ENCODE measurements around the gene RFT1. TPM values are rescaled to one million over a fixed set of nuclear protein-coding genes. Genes with fewer than 3 reads are reported as not detected.

Gene RFT1
- total RNA-seq, 4 donors from 2014 or later, result 6.8 to 10.3 (median 9.0) TPM

DNA sequence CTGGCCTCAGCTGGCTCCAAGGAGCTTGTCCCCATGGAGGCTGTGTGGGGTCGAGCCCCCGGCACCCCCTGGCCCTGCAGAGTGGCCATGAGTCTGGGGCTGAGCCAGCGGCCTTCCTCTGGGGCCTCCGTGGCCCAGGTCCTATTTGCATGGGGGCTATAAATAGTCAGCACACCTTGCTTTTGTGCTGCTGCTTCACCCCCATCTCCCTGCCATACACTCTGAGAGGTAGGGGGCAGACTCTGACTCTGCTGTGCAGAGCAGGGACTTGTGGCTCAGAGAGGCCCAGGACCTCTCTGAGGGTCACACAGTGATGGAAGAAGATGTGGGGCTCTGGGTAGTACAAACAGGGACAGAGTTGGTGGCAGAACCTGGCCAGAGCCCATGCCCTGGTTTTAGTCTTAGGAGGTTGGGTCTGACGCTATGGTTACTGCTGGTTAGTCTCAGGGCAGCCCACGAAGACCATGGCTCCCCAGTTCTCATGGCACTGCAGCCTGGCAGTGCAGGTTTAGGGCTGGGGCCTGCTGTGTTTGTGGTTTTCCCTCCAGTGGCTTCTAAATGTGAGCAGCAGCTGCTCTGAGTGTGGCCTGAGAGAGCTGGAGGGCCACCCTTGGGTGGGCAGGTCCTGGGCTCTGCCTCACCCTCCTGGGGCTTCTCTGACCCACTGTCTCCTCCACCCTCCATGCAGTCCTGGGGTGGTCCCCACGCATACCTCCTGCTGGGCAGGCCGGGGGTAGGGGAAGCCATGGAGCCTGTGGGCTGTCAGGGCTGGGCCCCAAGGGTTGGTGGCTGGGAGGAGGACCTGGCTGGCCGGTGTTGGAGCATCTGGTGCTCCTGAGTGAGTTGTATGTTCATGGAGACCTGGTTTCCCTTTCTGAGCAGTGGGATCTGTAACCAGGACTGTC is 44.4 kb upstream of the RFT1 start:
- no peak for DNase-seq (ENCODE audit: extremely low spot score)
- no peak overlapping the region for H3K4me3 ChIP-seq
- WGBS, result 81% methylated on average over 9 of the region's 9 CpGs
- peaks cover 0 to 40% (median 23%) of the 10 kb centered on the region in 4 donors for H3K4me1 ChIP-seq
- peaks cover 4 to 33% (median 29%) of the 10 kb centered on the region in 4 donors for H3K36me3 ChIP-seq
- intact Hi-C loops (cut with DNase I), result no loop called here
- H3K9me3 ChIP-seq, result no peaks in the 10 kb centered on the region
- no peaks in the 10 kb centered on the region for H3K27me3 ChIP-seq
- H3K27ac ChIP-seq (replicated peaks in 1 of 4), result no peak overlapping the region
- no peak for TF ChIP-seq POLR2A (IDR thresholded peaks at IDR 0.05; ENCODE audit: low read depth)
- no peak for TF ChIP-seq EP300 (IDR thresholded peaks at IDR 0.05)
- TF ChIP-seq, protein P1, sequence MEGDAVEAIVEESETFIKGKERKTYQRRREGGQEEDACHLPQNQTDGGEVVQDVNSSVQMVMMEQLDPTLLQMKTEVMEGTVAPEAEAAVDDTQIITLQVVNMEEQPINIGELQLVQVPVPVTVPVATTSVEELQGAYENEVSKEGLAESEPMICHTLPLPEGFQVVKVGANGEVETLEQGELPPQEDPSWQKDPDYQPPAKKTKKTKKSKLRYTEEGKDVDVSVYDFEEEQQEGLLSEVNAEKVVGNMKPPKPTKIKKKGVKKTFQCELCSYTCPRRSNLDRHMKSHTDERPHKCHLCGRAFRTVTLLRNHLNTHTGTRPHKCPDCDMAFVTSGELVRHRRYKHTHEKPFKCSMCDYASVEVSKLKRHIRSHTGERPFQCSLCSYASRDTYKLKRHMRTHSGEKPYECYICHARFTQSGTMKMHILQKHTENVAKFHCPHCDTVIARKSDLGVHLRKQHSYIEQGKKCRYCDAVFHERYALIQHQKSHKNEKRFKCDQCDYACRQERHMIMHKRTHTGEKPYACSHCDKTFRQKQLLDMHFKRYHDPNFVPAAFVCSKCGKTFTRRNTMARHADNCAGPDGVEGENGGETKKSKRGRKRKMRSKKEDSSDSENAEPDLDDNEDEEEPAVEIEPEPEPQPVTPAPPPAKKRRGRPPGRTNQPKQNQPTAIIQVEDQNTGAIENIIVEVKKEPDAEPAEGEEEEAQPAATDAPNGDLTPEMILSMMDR (IDR thresholded peaks at IDR 0.05), result no peak
- TF ChIP-seq POLR2AphosphoS5 (IDR thresholded peaks at IDR 0.05), result no peak

DNA sequence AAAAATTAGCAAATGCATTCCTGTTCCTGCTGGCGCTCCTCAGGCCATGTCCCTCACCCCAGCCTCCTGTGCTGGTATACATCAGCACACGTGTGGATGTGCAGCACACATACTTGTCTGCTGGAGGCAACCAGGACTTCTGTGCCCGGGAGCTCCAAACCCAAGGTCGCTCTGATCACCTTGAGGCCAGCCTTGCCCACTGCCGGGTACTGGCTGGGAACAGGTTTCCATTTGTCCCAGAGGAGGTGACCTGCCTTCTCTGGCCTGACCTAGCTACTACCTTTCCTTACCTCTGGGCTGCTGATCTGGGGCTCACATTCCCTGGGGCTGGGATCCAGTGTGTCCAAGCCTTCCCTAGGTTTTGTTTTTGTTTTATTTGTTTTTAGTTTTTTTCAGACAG is 42.9 kb upstream of the RFT1 start:
- Histone ChIP-seq H3K4me1 (peaks cover 0 to 55% (median 30%) of the 10 kb centered on the region in 4 donors), H3K36me3 (peaks cover under 1 to 18% (median 14%) of the 10 kb centered on the region in 4 donors), H3K9me3 (no peaks in the 10 kb centered on the region), H3K27ac (replicated peaks in 1 of 4) (no peak overlapping the region), H3K4me3 (no peak overlapping the region), H3K27me3 (no peaks in the 10 kb centered on the region)
- intact Hi-C loops (cut with DNase I), result no loop called here
- no peak for DNase-seq (ENCODE audit: extremely low spot score)
- WGBS, result 86% methylated on average over 4 of the region's 5 CpGs
- TF ChIP-seq EP300 (IDR thresholded peaks at IDR 0.05), result no peak

DNA sequence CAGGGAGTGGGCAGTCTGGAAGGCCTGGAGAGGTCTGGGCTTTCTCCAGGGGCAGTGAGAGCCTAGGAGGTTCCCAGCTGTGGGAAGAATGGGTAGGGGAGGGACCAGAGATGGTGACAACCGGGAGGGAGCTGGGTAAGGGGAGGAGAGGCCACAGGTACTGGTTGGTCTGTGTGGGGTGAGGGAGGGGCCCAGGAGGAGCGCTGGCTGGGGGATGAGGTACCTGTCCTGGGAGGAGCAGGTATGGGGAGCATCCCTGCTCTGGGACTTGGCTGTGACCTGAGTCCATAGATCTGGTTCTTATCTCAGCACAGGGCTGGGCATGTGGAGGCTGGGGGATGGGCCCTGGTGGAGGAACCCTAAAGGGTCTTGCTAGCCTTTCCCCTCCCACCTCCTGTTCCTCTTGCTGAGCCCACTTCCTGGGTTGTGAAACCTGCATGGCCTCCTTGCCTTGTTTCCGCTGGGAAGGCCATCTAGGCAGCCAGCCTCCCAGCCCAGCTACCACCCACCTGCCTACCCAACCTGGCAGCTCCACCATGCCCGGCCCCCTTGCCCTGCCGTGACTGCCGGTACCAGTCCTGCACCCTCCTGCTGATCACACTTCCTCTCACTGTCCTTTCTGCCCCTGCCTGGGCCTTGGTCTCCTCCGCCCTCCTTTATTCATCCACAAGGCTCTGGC is 41.7 kb upstream of the RFT1 start:
- Histone ChIP-seq H3K27ac (replicated peaks in 1 of 4) (no peak overlapping the region), H3K9me3 (no peaks in the 10 kb centered on the region)
- WGBS, result 78% methylated on average over 7 of the region's 7 CpGs

DNA sequence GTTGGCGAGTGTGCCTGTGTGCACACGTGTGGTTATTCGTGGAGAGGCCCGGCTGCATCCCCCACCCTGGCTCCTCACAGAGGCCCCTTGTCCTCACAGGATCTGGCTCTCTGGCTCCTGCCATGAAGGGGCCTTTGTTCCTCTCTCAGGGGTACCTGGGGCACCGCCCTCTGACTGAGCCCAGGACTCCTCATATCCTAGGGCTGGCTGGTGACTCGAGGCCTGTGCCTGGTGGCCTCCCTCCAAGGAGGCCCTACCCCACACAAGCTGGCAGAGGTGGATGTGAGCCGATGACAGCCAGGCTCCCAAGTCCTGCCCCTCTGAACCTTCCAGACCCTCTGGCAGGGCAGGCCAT is 40.8 kb upstream of the RFT1 start:
- Histone ChIP-seq H3K4me3 (no peak overlapping the region), H3K4me1 (peaks cover 12 to 71% (median 50%) of the 10 kb centered on the region in 4 donors), H3K27me3 (no peaks in the 10 kb centered on the region), H3K9me3 (no peaks in the 10 kb centered on the region), H3K36me3 (peaks cover 0 to 15% (median 11%) of the 10 kb centered on the region in 4 donors), H3K27ac (replicated peaks in 1 of 4) (no peak overlapping the region)
- intact Hi-C loops (cut with DNase I), result no loop called here
- no peak for DNase-seq (ENCODE audit: extremely low spot score)
- 62% methylated on average over 2 of the region's 7 CpGs for WGBS
- TF ChIP-seq EP300 (IDR thresholded peaks at IDR 0.05) (no peak), POLR2AphosphoS5 (IDR thresholded peaks at IDR 0.05) (no peak), POLR2A (IDR thresholded peaks at IDR 0.05; ENCODE audit: low read depth) (no peak)
- TF ChIP-seq, protein P1 (IDR thresholded peaks at IDR 0.05), result no peak

More for the DNA sequence above, 41.7 kb upstream of the RFT1 start:
- H3K27me3 ChIP-seq, result no peaks in the 10 kb centered on the region
- peaks cover 0 to 15% (median 12%) of the 10 kb centered on the region in 4 donors for H3K36me3 ChIP-seq
- no peak for DNase-seq (ENCODE audit: extremely low spot score)
- no peak for TF ChIP-seq EP300 (IDR thresholded peaks at IDR 0.05)
- TF ChIP-seq POLR2AphosphoS5 (IDR thresholded peaks at IDR 0.05), result no peak
- no peak for TF ChIP-seq POLR2A (IDR thresholded peaks at IDR 0.05; ENCODE audit: low read depth)
- TF ChIP-seq, protein P1 (IDR thresholded peaks at IDR 0.05), result no peak
- H3K4me1 ChIP-seq, result peaks cover 4 to 66% (median 41%) of the 10 kb centered on the region in 4 donors
- H3K4me3 ChIP-seq, result no peak overlapping the region
- intact Hi-C loops (cut with DNase I), result no loop called here

All from esophagus muscularis mucosa (tissue), 4 donors.